ENCODE data around the gene PACRG.
A peak's percentile ranks its signal among the peaks of the same experiment; 100 is the strongest.
"Not testable (repeated sequence)": the region's sequence is repeated elsewhere in the genome, so short reads cannot be mapped to it uniquely, and the experiment has no call there.

PACRG gene

GRCh38 chr6:162727322-162728182 is at the start of gene PACRG, which contains the start of gene PRKN:
Gene PACRG (plus strand): TSS chr6:162727974.
Gene PRKN (minus strand): TSS chr6:162727766.
- DNase-seq, result peak; percentile 95

GRCh38 chr6:162678896-162679295 is 48.9 kb upstream of the PACRG start:
- DNase-seq, result not testable (repeated sequence)

GRCh38 chr6:162679681-162680080 is 48.1 kb upstream of the PACRG start:
- DNase-seq, result no peak

GRCh38 chr6:162680367-162680766 is 47.4 kb upstream of the PACRG start:
- no peak for DNase-seq

- DNase-seq, result no peak
Measured at GRCh38 chr6:162680871-162681270, 46.9 kb upstream of the PACRG start.

- no peak for DNase-seq
Measured at GRCh38 chr6:162681447-162681846, 46.3 kb upstream of the PACRG start.

- DNase-seq, result no peak
Measured at GRCh38 chr6:162683135-162683534, 44.6 kb upstream of the PACRG start.

GRCh38 chr6:162684052-162684451 is 43.7 kb upstream of the PACRG start:
- DNase-seq, result no peak

- DNase-seq, result no peak
Measured at GRCh38 chr6:162684961-162685360, 42.8 kb upstream of the PACRG start.

- no peak for DNase-seq
Measured at GRCh38 chr6:162685586-162685985, 42.2 kb upstream of the PACRG start.

- no peak for DNase-seq
Measured at GRCh38 chr6:162688751-162689345, 38.9 kb upstream of the PACRG start.

GRCh38 chr6:162690158-162690557 is 37.6 kb upstream of the PACRG start:
- no peak for DNase-seq

GRCh38 chr6:162697872-162698403 is 29.8 kb upstream of the PACRG start:
- DNase-seq, result no peak

GRCh38 chr6:162698440-162698839 is 29.3 kb upstream of the PACRG start:
- no peak for DNase-seq

GRCh38 chr6:162699961-162700360 is 27.8 kb upstream of the PACRG start:
- no peak for DNase-seq

- DNase-seq, result no peak
Measured at GRCh38 chr6:162700966-162701365, 26.8 kb upstream of the PACRG start.

GRCh38 chr6:162701551-162701950 is 26.2 kb upstream of the PACRG start:
- no peak for DNase-seq

GRCh38 chr6:162702446-162702845 is 25.3 kb upstream of the PACRG start:
- DNase-seq, result no peak

- no peak for DNase-seq
Measured at GRCh38 chr6:162704001-162704400, 23.8 kb upstream of the PACRG start.

- no peak for DNase-seq
Measured at GRCh38 chr6:162705736-162706135, 22.0 kb upstream of the PACRG start.

GRCh38 chr6:162706232-162706631 is 21.5 kb upstream of the PACRG start:
- no peak for DNase-seq

GRCh38 chr6:162708971-162709370 is 18.8 kb upstream of the PACRG start:
- no peak for DNase-seq

- DNase-seq, result no peak
Measured at GRCh38 chr6:162709431-162709830, 18.3 kb upstream of the PACRG start.

GRCh38 chr6:162710419-162710818 is 17.4 kb upstream of the PACRG start:
- DNase-seq, result no peak

Measured in NCI-H1048 (cell line).